HG03571 (cell line): ENCODE results near the gene PLXNC1.
A peak's percentile ranks its signal among the peaks of the same experiment; 100 is the strongest.

ENCODE experiments used
- ATAC-seq: cut with Tn5 transposase; IDR thresholded peaks from one replicate; pipeline ENCODE4 v1.9.1; 2021; ENCODE audit not compliant: unreplicated experiment

PLXNC1 gene

DNA sequence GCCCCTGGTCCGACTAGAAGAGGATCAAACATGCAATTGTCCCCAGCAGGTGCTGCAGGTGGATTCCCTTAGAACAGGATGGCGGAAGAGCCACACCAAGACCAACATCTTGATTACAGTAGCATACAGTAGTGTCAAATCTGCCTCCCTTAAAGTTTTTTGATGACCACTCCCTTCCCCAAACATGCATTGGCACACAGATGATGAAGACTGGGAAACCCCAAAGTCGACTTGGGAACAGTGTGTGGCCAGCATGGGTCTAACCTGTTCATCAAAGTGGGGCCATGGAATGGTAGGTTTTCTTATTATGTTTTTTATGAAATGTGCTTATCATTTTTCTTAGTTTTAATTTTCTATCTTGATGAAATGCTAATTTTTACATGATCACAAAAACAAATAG is 8.8 kb downstream of the PLXNC1 start:
- no peak for ATAC-seq

DNA sequence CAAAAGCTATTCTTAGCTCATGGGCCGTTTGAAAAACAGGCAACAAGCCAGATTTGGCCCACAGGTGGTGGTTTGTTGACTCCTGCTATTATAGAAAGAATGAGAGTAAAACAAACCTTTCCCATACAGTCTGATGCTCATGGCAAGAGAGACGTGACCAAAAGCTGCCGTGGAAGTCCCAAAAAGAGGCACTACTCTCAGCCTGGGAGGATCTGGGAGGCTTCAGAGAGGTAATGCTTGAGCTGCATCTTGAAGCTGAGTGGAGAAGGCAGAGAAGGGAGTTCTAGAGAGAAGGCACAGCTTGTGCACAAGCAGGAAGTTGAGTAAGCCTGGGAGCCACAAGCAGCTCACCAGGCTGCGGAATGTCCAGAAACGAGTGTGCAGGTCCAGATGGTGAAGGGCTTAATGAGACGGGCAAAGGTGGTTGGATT is 9.6 kb downstream of the PLXNC1 start:
- ATAC-seq: peak; percentile 75

DNA sequence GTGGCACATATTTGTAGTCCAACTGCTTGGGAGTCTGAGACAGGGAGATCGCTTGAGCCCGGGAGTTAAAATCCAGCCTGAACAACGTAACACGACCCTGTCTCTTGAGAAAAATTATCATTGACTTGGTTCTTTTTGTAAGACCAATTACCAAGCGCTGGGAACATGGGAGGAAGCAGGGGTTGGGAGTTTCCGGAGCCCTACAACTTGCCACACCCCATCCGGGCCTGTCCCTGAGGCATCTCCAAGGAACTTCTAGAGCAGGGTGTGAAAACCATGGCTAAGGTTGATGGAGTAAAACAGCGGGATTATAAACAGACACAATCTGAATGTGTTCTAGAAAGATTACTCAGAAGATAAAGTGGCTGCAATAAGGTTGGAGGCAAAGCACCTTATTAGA is 10.3 kb downstream of the PLXNC1 start:
- no peak for ATAC-seq

DNA sequence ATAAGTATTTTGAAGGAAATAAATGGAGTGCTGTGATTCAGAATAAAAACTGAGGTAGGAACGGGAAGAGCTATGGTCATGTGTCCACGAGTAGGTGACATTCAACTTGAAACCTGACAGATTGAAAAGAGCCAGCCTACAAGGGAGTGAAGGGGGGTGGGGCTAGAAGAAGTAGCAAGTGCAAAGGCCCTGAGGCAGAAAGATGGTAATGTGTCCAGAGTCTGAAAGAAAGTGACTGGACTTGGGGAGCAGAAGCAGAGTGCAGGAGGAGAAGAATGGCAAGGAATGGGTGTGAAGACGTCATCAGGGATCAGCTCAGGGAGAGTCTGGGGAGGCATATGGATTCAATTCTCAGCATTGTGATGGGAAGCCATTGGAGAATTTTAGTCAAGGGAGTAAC is 13.7 kb downstream of the PLXNC1 start:
- ATAC-seq: no peak

DNA sequence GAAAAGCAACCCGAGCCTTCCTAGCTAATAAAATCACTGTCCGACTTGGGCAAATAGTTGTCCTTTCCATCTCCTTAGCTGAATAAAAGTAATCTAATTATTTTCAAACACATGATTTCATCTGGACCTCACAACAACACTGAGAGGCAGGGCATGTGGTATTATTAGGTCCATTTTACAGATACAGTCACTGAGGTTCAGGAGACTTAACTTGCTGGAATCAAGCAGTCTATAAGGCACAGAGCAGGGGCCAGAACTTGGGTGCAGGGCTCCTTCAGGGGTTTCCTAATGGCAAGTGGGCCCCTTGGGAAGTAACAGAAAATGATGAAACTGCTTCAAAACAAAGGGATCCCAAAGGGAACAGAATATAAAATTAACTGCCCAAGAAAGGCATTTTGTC is 15.5 kb downstream of the PLXNC1 start:
- no peak for ATAC-seq

DNA sequence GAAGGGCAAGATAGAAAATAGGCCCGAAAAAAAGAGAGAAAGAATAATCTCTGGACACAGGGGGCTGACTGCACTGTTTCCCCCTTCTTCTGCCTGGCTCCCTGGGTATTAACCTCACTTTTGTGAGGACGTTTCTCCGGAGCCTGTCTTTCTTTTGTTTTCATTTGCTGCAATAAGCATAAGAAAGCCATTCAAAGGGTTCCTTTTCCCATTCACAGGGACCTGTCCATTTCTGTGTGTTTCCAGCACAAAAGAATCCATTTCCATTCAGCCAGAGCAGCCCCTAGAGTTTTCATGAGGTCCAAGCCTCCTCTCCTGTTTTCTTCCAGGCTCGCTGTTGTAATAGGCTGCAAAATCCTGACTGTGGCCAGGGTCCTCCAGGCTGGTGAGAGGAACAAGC is 16.8 kb downstream of the PLXNC1 start:
- no peak for ATAC-seq

DNA sequence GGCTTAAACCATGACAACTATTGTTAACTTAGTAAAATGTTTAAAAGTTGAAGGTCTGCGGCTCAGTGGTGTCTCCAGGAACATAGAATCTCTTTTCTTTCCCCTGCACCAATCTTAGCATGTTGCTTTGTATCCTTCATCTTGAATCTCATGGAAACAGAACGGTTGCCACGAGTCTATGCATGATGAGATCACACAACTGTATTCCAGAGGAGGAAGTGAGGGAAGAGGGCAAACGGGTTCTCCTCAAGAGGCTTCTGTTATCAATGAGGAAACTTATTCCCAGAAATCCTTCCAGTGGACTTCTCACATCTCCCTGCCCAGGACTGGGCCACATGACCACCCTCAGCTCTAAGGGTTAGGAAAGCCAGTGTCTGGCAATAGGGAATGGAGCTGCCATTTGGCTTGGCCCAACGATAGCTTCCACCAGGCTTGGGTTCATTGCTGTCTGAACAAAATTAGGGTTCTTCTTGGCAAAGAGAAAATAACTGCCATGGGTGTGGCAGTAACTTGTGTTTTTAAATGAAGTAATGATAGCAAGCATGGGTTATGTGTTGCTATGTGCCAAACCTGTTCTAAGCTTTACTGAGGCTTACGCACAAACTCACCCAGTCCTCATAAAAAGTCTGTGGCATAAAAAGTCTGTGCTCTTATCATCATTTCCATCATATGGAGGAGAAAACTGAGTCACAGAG is 17.4 kb downstream of the PLXNC1 start:
- ATAC-seq: no peak

DNA sequence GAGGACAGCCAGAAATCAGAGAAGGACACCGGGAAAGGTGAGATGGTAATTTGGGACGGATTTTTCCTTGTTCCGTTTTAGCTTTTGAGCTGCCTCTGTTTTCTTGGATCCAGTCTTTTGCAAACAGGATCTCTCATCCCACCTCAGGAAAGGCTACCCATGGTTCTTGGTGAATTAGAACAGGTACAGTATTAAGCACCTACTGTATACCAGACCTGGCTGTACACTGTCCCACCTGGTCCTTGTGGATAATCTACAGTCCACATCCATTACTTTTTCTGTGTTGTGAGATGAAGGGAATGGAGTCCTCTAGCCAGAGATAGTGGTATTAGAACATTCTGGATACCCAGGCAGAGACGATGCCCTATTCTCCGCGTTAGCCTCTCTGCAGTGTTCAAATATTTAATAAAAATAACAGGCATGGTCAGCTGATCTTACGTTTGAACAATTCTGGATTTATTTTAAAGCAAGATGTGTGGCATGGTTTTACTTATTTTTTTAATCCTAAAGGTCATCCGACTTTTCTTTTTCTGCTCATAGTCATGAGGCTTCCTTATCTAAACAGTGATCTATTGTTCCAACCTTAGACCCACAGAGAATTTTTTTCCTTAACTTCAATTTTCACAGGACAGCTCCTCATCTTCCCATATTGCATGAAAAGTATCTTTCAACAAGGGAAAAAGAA is 18.8 kb downstream of the PLXNC1 start:
- ATAC-seq: no peak

DNA sequence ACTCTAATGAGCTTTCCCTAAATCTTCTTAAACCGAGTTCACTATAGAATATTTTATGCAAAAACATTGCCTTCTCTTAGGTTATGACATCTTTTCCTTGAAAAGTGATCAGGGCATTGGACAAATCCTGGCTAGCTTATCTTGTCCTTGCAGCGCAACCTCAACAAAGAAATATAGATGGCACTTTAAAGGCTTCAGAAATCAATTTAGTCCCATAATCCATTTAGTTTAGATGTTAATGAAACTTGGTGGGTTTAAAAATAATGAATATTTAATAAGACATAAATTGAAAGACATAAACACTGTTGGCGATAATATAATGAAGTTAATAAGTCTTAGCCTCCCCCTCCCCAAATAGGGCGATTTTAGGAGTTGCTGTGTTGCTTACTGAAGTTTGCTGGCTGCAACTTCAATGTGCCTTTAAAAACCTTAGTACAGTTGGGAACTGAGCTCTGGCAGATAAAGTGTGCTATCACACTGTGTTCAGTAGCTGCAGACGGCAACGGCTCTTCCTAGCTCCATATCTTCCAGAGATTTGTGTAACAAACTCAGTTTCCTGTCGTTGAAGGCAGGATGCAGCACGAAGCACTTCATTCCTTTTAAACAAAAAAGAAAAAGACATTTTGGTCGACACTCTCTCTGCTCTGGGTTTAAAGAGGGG is 19.5 kb downstream of the PLXNC1 start:
- no peak for ATAC-seq

DNA sequence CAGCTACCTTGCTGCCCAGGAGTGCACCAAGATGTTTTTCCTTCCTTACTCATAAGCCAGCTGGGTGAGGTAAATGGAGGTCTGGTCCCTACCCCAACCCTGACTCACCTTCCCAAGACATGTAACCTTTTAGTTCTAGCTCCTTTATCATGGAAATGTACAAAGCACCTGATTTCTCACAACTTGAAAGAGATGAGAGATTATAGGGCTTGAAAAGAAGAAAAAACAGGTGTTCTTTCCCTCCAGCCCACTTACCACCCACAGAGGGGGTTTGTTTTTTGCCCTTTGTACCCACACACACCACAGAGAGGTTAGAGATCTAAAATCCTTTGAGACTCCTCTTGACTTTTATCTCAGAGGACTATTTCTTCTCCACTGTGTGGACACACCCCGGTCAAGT is 21.1 kb downstream of the PLXNC1 start:
- no peak for ATAC-seq

DNA sequence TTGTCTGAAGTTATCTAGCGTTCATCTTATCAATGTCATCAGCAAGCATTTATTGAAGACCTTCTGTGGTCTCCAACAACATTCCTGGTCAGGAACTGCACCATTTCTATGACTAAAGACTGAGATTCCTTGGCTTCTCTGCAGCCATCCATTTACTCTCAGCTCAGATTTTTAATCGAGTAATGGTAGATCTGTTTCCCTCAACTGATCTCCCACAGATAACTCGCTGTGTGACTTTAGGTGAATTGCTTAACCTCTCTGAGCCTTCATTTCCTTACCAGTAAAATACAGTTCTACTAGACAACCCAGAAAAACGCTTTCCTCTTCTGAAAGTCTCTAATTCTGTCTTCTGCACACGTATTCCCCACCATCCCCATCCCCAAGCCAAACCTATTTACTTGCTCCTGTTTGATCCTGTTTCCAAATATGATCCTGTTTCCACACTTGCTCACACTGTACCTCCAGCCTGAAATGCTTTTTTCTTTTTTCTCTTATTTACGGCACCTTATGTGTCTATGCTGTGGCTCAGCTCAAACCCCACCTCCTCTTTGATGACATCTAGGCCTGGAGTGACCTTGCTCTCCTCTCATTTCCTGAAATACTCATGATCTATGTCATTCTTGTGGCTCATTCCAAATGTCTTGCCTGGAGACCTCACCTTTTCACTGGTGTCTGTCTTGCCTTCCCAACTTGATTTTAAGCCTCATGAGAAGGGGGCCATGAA is 21.8 kb downstream of the PLXNC1 start:
- ATAC-seq: no peak

DNA sequence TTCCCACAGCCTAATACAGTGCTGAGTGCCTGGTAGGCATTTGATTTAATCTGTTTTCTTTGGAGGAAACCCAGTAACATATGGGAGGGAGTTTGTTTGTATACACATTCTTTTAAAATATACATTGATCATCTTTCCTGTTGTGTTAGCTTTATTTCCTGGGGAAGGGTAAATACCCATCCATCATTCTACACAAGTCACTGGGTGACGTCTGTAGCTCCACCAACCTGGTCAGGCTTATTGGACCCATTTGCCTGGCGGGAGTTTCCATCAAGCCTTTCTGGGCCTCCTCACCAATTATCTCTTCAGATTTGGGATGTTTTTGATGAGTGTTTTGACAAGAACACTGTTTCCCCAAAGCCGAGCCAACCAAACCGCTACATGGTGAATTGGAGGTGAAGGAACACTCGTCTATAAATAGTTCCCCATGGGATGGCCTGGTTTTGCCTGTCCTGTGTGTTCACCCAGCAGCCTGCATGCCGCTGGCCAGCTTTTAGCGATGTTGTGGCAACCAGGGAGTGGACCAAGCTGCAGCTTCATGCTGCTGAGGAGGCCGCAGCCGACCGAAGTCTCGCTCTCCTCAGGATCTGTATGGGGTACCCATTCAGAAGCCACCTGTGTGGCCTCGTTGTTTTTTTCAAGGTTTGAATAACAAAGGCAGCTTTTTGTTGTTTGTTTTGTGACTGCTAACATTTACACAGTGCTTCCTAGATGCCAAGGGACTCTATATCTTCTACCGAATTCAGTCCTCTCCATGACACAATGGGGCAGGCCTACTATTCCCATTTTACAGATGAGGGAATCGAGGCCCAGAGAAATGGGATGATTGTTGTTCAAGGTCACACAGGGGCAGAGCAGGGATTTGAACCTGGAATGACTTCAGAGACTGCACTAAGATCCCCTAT is 22.6 kb downstream of the PLXNC1 start:
- ATAC-seq: no peak

DNA sequence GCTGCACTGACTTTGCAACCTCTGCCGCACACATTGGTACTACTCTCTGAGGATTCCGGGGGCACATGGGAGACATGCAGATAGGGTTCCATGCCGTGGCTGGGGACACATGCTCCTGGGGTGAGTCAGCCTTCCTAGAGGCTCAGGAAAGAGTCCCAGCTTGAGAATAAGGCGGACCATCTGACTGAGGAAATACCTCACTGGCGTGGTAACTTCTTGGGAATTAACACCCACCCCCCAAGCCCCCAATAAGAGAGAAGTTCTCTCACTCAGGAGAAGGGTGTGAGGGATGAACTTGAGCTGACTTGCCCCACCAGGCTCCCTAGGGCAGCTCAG is 23.2 kb downstream of the PLXNC1 start:
- ATAC-seq: no peak

DNA sequence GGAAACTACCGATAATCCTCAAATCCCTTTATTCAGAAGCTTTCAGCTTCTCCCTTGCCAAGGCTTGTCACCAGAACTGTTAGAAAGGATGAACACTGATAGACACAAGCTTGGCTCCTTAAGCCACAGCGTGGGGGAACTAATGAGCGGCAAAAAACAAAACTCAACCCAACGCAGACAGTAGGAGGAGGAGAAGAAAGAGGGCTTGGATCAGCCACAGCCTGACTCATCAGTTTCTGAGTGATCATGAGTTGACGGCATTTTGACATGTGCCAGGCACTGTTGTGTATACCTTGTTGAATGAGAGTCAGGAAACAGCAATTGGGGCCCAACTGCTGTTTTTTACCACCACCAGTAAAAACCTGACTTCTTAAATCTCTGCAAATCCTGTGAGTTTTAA is 23.7 kb downstream of the PLXNC1 start:
- ATAC-seq: no peak

DNA sequence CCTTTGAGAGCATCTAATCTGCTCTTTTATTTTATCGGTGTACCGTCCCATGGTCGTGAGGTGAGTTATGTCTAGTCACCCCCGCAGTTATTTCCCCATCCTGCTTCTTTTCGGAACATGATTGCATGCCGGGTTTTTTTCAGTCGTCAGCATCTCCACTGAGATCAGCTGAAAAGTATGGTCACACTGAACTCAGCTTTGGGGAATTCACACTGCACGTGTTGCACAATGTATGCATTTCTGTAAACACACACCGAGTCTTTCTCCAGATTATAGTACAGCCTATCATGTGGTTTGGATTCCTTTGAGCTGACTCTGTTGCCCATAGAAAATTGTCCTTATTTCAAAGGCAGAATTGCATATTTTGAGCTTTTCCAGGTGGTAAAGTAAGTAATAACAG is 24.6 kb downstream of the PLXNC1 start:
- ATAC-seq: no peak

DNA sequence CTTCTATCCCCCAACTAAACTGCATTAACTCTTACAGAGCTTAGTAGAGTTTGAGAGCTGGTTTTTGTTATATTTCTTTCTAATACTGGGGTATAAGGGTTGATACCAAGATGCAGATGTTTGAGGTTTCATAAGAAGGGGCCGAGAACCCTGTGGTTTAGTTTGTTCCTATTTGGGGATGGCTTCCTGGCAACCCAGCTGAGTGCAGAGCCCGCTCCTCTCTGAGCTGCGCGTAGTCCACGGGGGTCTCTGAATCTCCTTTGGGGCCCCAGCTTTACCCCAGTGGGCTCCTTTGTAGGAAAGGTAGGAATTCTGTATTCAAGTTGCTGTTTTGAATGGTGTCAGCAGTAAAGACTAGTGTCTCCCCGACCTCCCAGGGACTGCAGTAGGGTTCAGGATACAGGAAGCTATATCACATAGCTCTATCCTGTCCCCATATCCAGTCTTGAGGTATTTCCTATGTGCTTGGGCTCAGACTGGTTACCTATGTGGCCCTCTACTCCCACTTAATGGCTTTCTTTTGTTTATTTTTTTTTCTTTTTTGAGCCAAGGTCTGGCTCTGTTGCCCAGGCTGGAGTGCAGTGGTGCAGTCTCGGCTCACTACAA is 25.4 kb downstream of the PLXNC1 start:
- peak; percentile 57 for ATAC-seq

DNA sequence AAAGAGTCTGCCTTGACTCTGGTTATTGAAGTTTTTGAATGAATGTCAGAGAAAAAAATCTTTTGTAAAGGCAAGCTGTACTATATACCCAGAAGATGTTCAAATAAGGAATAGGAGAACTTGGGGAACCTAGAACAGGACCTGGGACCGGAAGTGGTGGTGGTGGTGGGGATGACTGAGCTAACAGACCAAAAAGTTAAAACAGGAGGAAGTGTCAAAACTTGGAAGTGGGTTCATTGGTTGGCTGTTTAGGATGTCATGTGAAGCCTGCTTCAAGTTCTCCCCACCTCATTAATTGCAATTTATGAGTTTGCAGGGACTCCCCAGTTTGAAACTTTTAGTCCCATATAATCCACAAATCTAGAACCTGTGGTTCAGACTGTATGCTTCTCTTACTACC is 26.2 kb downstream of the PLXNC1 start:
- ATAC-seq: no peak

DNA sequence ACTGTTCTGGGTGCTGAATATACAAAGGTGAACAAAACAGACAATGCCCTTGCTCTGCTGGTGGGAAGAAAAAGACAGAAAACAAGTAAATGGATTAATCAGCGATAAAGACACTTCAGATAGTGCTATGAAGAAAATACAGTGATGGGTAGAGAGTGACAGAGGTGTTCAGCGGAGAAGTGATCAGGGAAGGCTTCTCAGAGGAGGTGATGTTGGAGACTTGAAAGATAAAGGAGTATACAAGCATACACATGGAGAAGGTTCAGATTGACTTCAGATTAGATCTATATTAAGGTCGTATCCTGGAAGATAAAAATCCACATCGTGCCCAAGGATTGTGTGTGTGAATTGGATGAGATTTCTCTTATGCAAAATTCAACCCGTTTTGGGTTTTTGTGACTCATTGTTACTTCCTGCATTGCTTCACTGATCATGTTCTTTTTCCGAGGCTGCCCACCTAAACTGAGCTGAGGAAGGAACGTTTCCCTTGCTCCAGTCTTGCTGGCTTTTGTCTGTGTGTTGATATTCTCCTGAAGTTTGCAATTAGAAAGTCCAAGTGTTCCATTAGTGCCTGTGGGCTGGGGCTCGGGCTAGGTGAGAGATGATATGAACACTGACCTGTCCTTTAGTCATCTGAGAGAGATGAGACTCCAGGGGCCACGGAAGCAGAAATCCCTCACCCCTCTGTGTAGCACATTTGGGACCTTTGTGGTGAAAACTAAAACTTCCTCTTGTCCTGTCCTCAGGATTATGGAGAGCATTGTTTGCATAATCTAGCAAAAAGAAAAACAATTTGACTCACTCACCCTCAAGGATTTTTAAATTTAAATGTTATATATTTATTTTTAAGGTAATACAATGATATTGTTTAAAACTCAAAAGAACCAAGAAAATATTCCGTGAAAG is 27.6 kb downstream of the PLXNC1 start:
- ATAC-seq: no peak

DNA sequence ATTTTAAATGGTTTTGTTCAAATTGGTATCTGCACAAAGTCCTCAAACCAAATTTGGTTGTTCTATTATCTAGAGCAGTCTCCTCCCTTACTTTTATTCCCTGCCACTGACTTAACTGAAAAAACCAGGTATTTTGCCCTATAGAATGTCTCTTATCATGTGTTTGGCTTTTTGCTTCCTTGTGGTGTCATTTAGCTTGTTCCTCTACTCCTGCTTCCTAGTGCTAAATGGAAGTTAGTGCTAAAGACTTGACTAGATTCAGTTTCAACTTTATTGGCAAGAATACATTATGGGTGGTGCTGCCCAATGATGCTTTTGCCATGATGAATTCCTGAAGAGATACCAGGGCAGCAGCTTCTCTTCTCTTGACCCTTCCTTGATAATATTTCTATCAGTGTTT is 29.7 kb downstream of the PLXNC1 start:
- ATAC-seq: no peak
